NCI-H748 treated with DMSO at 0.1 percent for 48 hours (cell line): ENCODE results near the gene ID4.
A peak's percentile ranks its signal among the peaks of the same experiment; 100 is the strongest.

Experiments used
- DNase-seq: peaks from one replicate; lab custom pipeline; 2025; lab: John Stamatoyannopoulos, UW

ID4 gene

GRCh38 chr6:19836799-19837510 lies at the start of gene ID4:
Gene ID4, plus strand, starts transcription at chr6:19837370. Its CDS starts 385 bp downstream, at chr6:19837755.
- peak; percentile 99 for DNase-seq

GRCh38 chr6:19788686-19789085 lies 48.5 kb upstream of the ID4 start:
- DNase-seq = no peak

- DNase-seq = no peak
Measured at GRCh38 chr6:19789100-19789803, 47.9 kb upstream of the ID4 start.

GRCh38 chr6:19791267-19791666 lies 45.9 kb upstream of the ID4 start:
- DNase-seq = no peak

- DNase-seq = no peak
Measured at GRCh38 chr6:19795211-19795610, 42.0 kb upstream of the ID4 start.

- DNase-seq = no peak
Measured at GRCh38 chr6:19796452-19796851, 40.7 kb upstream of the ID4 start.

GRCh38 chr6:19798362-19798761 lies 38.8 kb upstream of the ID4 start:
- DNase-seq = no peak

- DNase-seq = peak; percentile 59
Measured at GRCh38 chr6:19802656-19803055, 34.5 kb upstream of the ID4 start.

GRCh38 chr6:19803331-19804204 lies 33.6 kb upstream of the ID4 start:
- peak; percentile 75 for DNase-seq

- peak; percentile 98 for DNase-seq
Measured at GRCh38 chr6:19804205-19805128, 32.7 kb upstream of the ID4 start.

GRCh38 chr6:19805129-19805481 lies 32.1 kb upstream of the ID4 start:
- peak; percentile 75 for DNase-seq

GRCh38 chr6:19806971-19807396 lies 30.2 kb upstream of the ID4 start:
- DNase-seq = no peak

GRCh38 chr6:19811397-19812079 lies 25.6 kb upstream of the ID4 start:
- DNase-seq = no peak

- DNase-seq = peak; percentile 54
Measured at GRCh38 chr6:19812512-19813119, 24.6 kb upstream of the ID4 start.

- DNase-seq = no peak
Measured at GRCh38 chr6:19818805-19819204, 18.4 kb upstream of the ID4 start.

GRCh38 chr6:19824058-19824807 lies 12.9 kb upstream of the ID4 start:
- DNase-seq = no peak

- DNase-seq = no peak
Measured at GRCh38 chr6:19827247-19827646, 9.9 kb upstream of the ID4 start.

- DNase-seq = no peak
Measured at GRCh38 chr6:19827903-19828302, 9.3 kb upstream of the ID4 start.

GRCh38 chr6:19830171-19830570 lies 7.0 kb upstream of the ID4 start:
- no peak for DNase-seq

GRCh38 chr6:19831358-19831757 lies 5.8 kb upstream of the ID4 start:
- no peak for DNase-seq
